T-cell (primary cell): ENCODE measurements around the gene CTU1. TPM values are rescaled to one million over a fixed set of nuclear protein-coding genes. Genes with fewer than 3 reads are reported as not detected.
A peak's percentile ranks its signal among the peaks of the same experiment; 100 is the strongest.

Experiments
- ATAC-seq, 4 experiments: fragments of 200-7000 bp in 3 of 4; fragments of 150-1000 bp in 1 of 4; cut with Tn5 transposase; replicated peaks in 1 of 4; 1 replicate in 3 of 4; 2 replicates in 1 of 4; pipeline ENCODE4 v1.10.0; 2021; ENCODE audit warnings: moderate library complexity in 3 of 4, mild to moderate bottlenecking in 2 of 4, moderate number of reproducible peaks in 1 of 4
- CTCF ChIA-PET, 2 donors: fragments of 300-600 bp; sonication (Branson Sonifier 250); formaldehyde crosslinking; loops; one replicate each; lab custom pipeline; 2022; ENCODE audit warnings: antibody characterized with exemption in 2 of 2; lab: Charles Lee
- POLR2A ChIA-PET, 2 donors: fragments of 300-600 bp; sonication (Branson Sonifier 250); formaldehyde crosslinking; loops; one replicate each; lab custom pipeline; 2022; ENCODE audit warnings: antibody characterized with exemption in 2 of 2; lab: Charles Lee
- DNase-seq, 35 experiments: peaks; one replicate each; pipeline versions ENCODE4 v3.0.0 to v3.0.0-alpha.2; 2013 to 2023
- H3K27ac ChIP-seq: one replicate; pipeline ENCODE4 v1.5.1; 2013; ENCODE audit warnings: low read length
- H3K27me3 ChIP-seq, 2 experiments: replicated peaks in 1 of 2; 1 replicate in 1 of 2; 2 replicates in 1 of 2; pipeline versions ENCODE4 v1.6.1 to v1.7.0; 2013; ENCODE audit warnings: low read length in 1 of 2, mixed read lengths in 1 of 2; ENCODE audit not compliant: control insufficient read depth in 2 of 2, insufficient read depth in 2 of 2; ENCODE audit errors: extremely low read depth in 1 of 2
- H3K36me3 ChIP-seq, 2 donors: 1 replicate in 1 of 2; 2 replicates in 1 of 2; pipeline versions ENCODE4 v1.6.1 to v1.7.0; 2013; ENCODE audit warnings: low read length in 1 of 2; ENCODE audit not compliant: control insufficient read depth in 2 of 2, insufficient read depth in 1 of 2; ENCODE audit errors: extremely low read depth in 1 of 2
- H3K4me1 ChIP-seq, 2 experiments: 1 replicate in 1 of 2; 2 replicates in 1 of 2; pipeline versions ENCODE4 v1.6.1 to v1.7.0; 2013; ENCODE audit warnings: low read length in 2 of 2, mixed read lengths in 1 of 2; ENCODE audit not compliant: insufficient read depth in 2 of 2, control insufficient read depth in 1 of 2; ENCODE audit errors: extremely low read depth in 1 of 2
- H3K4me3 ChIP-seq, 2 donors: 1 replicate in 1 of 2; 2 replicates in 1 of 2; pipeline versions ENCODE4 v1.5.1 to v1.7.0; 2013; ENCODE audit warnings: mild to moderate bottlenecking in 2 of 2, low read length in 1 of 2, moderate library complexity in 1 of 2; ENCODE audit not compliant: control insufficient read depth in 1 of 2; ENCODE audit errors: extremely low read depth in 1 of 2
- H3K9me3 ChIP-seq: 2 replicates; pipeline ENCODE4 v1.7.0; 2013
- H3K27ac Mint-ChIP-seq, 2 donors: one replicate each; pipeline ENCODE4 v1.8.0; 2020 to 2021; ENCODE audit warnings: mild to moderate bottlenecking in 2 of 2, mixed read lengths in 2 of 2
- H3K27me3 Mint-ChIP-seq, 2 donors: one replicate each; pipeline ENCODE4 v1.8.0; 2021 to 2022; ENCODE audit warnings: mixed read lengths in 2 of 2
- H3K36me3 Mint-ChIP-seq: one replicate; pipeline ENCODE4 v1.8.0; 2021; ENCODE audit warnings: mixed read lengths
- H3K4me1 Mint-ChIP-seq, 3 donors: one replicate each; pipeline ENCODE4 v1.8.0; 2020 to 2022; ENCODE audit warnings: mixed read lengths in 3 of 3, mild to moderate bottlenecking in 1 of 3
- H3K4me3 Mint-ChIP-seq, 3 donors: one replicate each; pipeline ENCODE4 v1.8.0; 2020 to 2022; ENCODE audit warnings: mild to moderate bottlenecking in 3 of 3, mixed read lengths in 3 of 3, moderate library complexity in 3 of 3
- H3K9me3 Mint-ChIP-seq, 3 donors: one replicate each; pipeline ENCODE4 v1.8.0; 2020 to 2022; ENCODE audit warnings: mixed read lengths in 3 of 3
- WGBS: methylation state at CpG from one replicate; pipeline ENCODE4 v1.1.5; 2013; ENCODE audit warnings: missing lambda C conversion rate; ENCODE audit not compliant: insufficient coverage; 5-methylcytosine and 5-hydroxymethylcytosine counted together
- total RNA-seq, 35 experiments: library from RNA in 6 of 35; stranded (reverse) in 6 of 35; fragments of 120-200 nt in 1 of 35; gene quantifications; one replicate each; pipeline versions ENCODE4 v1.2.1 to v1.2.4 and lab custom pipeline; 2013 to 2026

Gene CTU1
- total RNA-seq, 5 donors from 2014 or later (not counting 1 experiment from before 2014, with no cell fraction given), result 3.2 to 18.1 (median 15.9) TPM

GRCh38 chr19:51078104-51078503, 30.1 kb downstream of the CTU1 start:
- Histone ChIP-seq H3K4me1 (no peaks in the 10 kb centered on the region), H3K27me3 (peaks cover 0 to 17% of the 10 kb centered on the region in 2 experiments), H3K9me3 (no peaks in the 10 kb centered on the region), H3K4me3 (no peak overlapping the region), H3K36me3 (no peaks in the 10 kb centered on the region), H3K27ac (no peak overlapping the region)
- peaks cover 6 to 8% (median 8%) of the 10 kb centered on the region in 3 donors for H3K9me3 Mint-ChIP-seq
- DNase-seq, result no peak
- no peaks in the 10 kb centered on the region for H3K4me1 Mint-ChIP-seq
- ATAC-seq, result no peak
- H3K4me3 Mint-ChIP-seq, result no peak overlapping the region
- ChIA-PET POLR2A (no interaction called here), CTCF (no interaction called here)
- peaks cover 18 to 26% of the 10 kb centered on the region in 2 donors for H3K27me3 Mint-ChIP-seq
- no peaks in the 10 kb centered on the region for H3K36me3 Mint-ChIP-seq
- 57% methylated on average over 5 of the region's 6 CpGs for WGBS
- H3K27ac Mint-ChIP-seq, result no peak overlapping the region

GRCh38 chr19:51076631-51077213, 31.5 kb downstream of the CTU1 start:
- CTCF ChIA-PET, result no interaction called here
- Histone ChIP-seq H3K4me3 (no peak overlapping the region), H3K27me3 (peaks cover 0 to 10% of the 10 kb centered on the region in 2 experiments), H3K36me3 (no peaks in the 10 kb centered on the region), H3K9me3 (no peaks in the 10 kb centered on the region), H3K4me1 (no peaks in the 10 kb centered on the region), H3K27ac (no peak overlapping the region)
- DNase-seq (no peak), ATAC-seq (no peak)
- Mint-ChIP-seq H3K9me3 (peaks cover 6 to 9% (median 8%) of the 10 kb centered on the region in 3 donors), H3K36me3 (no peaks in the 10 kb centered on the region), H3K4me3 (no peak overlapping the region), H3K27me3 (peaks cover 10 to 23% of the 10 kb centered on the region in 2 donors), H3K27ac (no peak overlapping the region), H3K4me1 (no peaks in the 10 kb centered on the region)
- POLR2A ChIA-PET, result no interaction called here
- 84% methylated on average over 12 of the region's 14 CpGs for WGBS

- no peak for ATAC-seq
- POLR2A ChIA-PET, result no interaction called here
Measured at GRCh38 chr19:51075998-51076397, 32.2 kb downstream of the CTU1 start.

GRCh38 chr19:51071095-51071405, 37.2 kb downstream of the CTU1 start:
- ChIA-PET POLR2A (no interaction called here), CTCF (no interaction called here)
- no peak for ATAC-seq
- no peak for DNase-seq
- no peaks in the 10 kb centered on the region for H3K4me1 ChIP-seq
- no peaks in the 10 kb centered on the region for H3K36me3 ChIP-seq
- H3K4me3 ChIP-seq, result no peak overlapping the region
- H3K27ac ChIP-seq, result no peak overlapping the region
- H3K36me3 Mint-ChIP-seq, result no peaks in the 10 kb centered on the region
- H3K4me1 Mint-ChIP-seq, result peaks cover 0 to under 1% (median 0%) of the 10 kb centered on the region in 3 donors
- peaks cover 2 to 13% of the 10 kb centered on the region in 2 experiments for H3K27me3 ChIP-seq
- no peak overlapping the region for H3K27ac Mint-ChIP-seq
- WGBS, result no CpG with 5 or more reads among the region's 4 CpGs
- peaks cover 20 to 33% of the 10 kb centered on the region in 2 donors for H3K27me3 Mint-ChIP-seq
- H3K4me3 Mint-ChIP-seq, result no peak overlapping the region
- no peaks in the 10 kb centered on the region for H3K9me3 ChIP-seq
- peaks cover 6 to 13% (median 9%) of the 10 kb centered on the region in 3 donors for H3K9me3 Mint-ChIP-seq

More at GRCh38 chr19:51075998-51076397, 32.2 kb downstream of the CTU1 start:
- H3K4me3 Mint-ChIP-seq, result no peak overlapping the region
- H3K4me1 Mint-ChIP-seq, result no peaks in the 10 kb centered on the region
- DNase-seq, result no peak
- no peaks in the 10 kb centered on the region for H3K4me1 ChIP-seq
- H3K27me3 Mint-ChIP-seq, result peaks cover 8 to 23% of the 10 kb centered on the region in 2 donors
- no peak overlapping the region for H3K27ac Mint-ChIP-seq
- H3K27ac ChIP-seq, result no peak overlapping the region
- no peaks in the 10 kb centered on the region for H3K9me3 ChIP-seq
- no peaks in the 10 kb centered on the region for H3K36me3 ChIP-seq
- H3K4me3 ChIP-seq, result no peak overlapping the region
- H3K27me3 ChIP-seq, result peaks cover 0 to 7% of the 10 kb centered on the region in 2 experiments
- peaks cover 6 to 9% (median 8%) of the 10 kb centered on the region in 3 donors for H3K9me3 Mint-ChIP-seq
- CTCF ChIA-PET, result no interaction called here
- no peaks in the 10 kb centered on the region for H3K36me3 Mint-ChIP-seq
- 96% methylated on average over 3 of the region's 5 CpGs for WGBS

GRCh38 chr19:51070334-51071094, 37.7 kb downstream of the CTU1 start:
- Mint-ChIP-seq H3K36me3 (no peaks in the 10 kb centered on the region), H3K4me3 (no peak overlapping the region), H3K4me1 (peaks cover 0 to 3% (median 0%) of the 10 kb centered on the region in 3 donors), H3K27ac (no peak overlapping the region), H3K9me3 (peaks cover 6 to 13% (median 9%) of the 10 kb centered on the region in 3 donors), H3K27me3 (peaks cover 23 to 37% of the 10 kb centered on the region in 2 donors)
- 80% methylated on average over 1 of the region's 5 CpGs for WGBS
- Histone ChIP-seq H3K4me1 (no peaks in the 10 kb centered on the region), H3K27ac (no peak overlapping the region), H3K4me3 (no peak overlapping the region), H3K9me3 (no peaks in the 10 kb centered on the region), H3K36me3 (no peaks in the 10 kb centered on the region), H3K27me3 (peaks cover 2 to 18% of the 10 kb centered on the region in 2 experiments)
- DNase-seq (no peak), ATAC-seq (no peak)
- ChIA-PET CTCF (no interaction called here), POLR2A (no interaction called here)

GRCh38 chr19:51066393-51067186, 41.6 kb downstream of the CTU1 start:
- H3K4me1 Mint-ChIP-seq, result peaks cover 0 to 5% (median 2%) of the 10 kb centered on the region in 3 donors
- H3K9me3 Mint-ChIP-seq, result peaks cover 0 to 6% (median 0%) of the 10 kb centered on the region in 3 donors
- Histone ChIP-seq H3K27me3 (peaks cover 4 to 42% of the 10 kb centered on the region in 2 experiments), H3K4me1 (peaks cover 0 to 10% of the 10 kb centered on the region in 2 experiments), H3K9me3 (no peaks in the 10 kb centered on the region), H3K4me3 (no peak overlapping the region), H3K36me3 (no peaks in the 10 kb centered on the region), H3K27ac (no peak overlapping the region)
- ChIA-PET CTCF (no interaction called here), POLR2A (no interaction called here)
- peaks cover 32 to 37% of the 10 kb centered on the region in 2 donors for H3K27me3 Mint-ChIP-seq
- H3K36me3 Mint-ChIP-seq, result no peaks in the 10 kb centered on the region
- WGBS, result 59% methylated on average over 6 of the region's 7 CpGs
- ATAC-seq, result no peak
- peak overlapping the region in 1 of 3 donors; percentile 72 for H3K4me3 Mint-ChIP-seq
- DNase-seq, result no peak
- H3K27ac Mint-ChIP-seq, result no peak overlapping the region
